Endothelial cell of umbilical vein (primary cell): ENCODE data around the gene CFAP99. TPM values are rescaled to one million over a fixed set of nuclear protein-coding genes. Genes with fewer than 3 reads are reported as not detected.

Experiments
- BruUV-seq: library from RNA; stranded (reverse); fragments of 400-500 nt; replicated peaks from 2 replicates; lab custom pipeline; 2021; lab: Mats Ljungman, UMichigan
- CTCF ChIA-PET: fragments of 300-600, 350-600 bp; sonication (Branson Sonifier 250); formaldehyde crosslinking; loops from one replicate; lab custom pipeline; 2021; ENCODE audit warnings: antibody characterized with exemption, inconsistent platforms; lab: Charles Lee
- POLR2A ChIA-PET: fragments of 300-600, 350-600 bp; sonication (Branson Sonifier 250); formaldehyde crosslinking; loops from one replicate; lab custom pipeline; 2021; ENCODE audit warnings: antibody characterized with exemption, inconsistent platforms; lab: Charles Lee
- DNase-seq: peaks from one replicate; pipeline ENCODE4 v3.0.0-alpha.2; 2011; ENCODE audit warnings: low read depth, low spot score
- FAIRE-seq: peaks from 2 replicates; lab custom pipeline; 2011; peaks lifted over from hg19 to GRCh38; lab: Jason Lieb, UNC
- H2AFZ ChIP-seq: 2 replicates; pipeline ENCODE4 v1.6.0; 2012; ENCODE audit warnings: low read depth, low read length, control low read depth, inconsistent platforms
- H3K27ac ChIP-seq: 2 replicates; pipeline ENCODE4 v1.5.1; 2011; ENCODE audit warnings: low read depth, mild to moderate bottlenecking, control low read depth, low read length, moderate library complexity; ENCODE audit not compliant: insufficient read depth
- H3K27me3 ChIP-seq, 2 experiments: 2 replicates each; pipeline versions ENCODE4 v1.6.0 to v1.6.1; 2011; ENCODE audit warnings: low read length in 2 of 2, mixed read lengths in 1 of 2; ENCODE audit not compliant: control insufficient read depth in 2 of 2, insufficient read depth in 2 of 2
- H3K36me3 ChIP-seq, 2 experiments: 2 replicates in 1 of 2; 3 replicates in 1 of 2; pipeline ENCODE4 v1.5.1; 2011; ENCODE audit warnings: low read length in 2 of 2, mild to moderate bottlenecking in 1 of 2, moderate library complexity in 1 of 2; ENCODE audit not compliant: control insufficient read depth in 2 of 2, insufficient read depth in 2 of 2; ENCODE audit errors: extremely low read depth in 1 of 2
- H3K4me1 ChIP-seq: 3 replicates; pipeline ENCODE4 v1.5.1; 2011; ENCODE audit warnings: mild to moderate bottlenecking, low read length; ENCODE audit not compliant: control insufficient read depth, insufficient read depth; ENCODE audit errors: extremely low read depth
- H3K4me2 ChIP-seq: 2 replicates; pipeline ENCODE4 v1.6.1; 2011; ENCODE audit warnings: low read length, control low read depth, mixed read lengths; ENCODE audit not compliant: insufficient read depth
- H3K4me3 ChIP-seq, 3 experiments: fragments of 200-600 bp in 1 of 3; sonication (generic), shearing (Covaris generic) in 1 of 3; replicated peaks in 1 of 3; 2 replicates each; pipeline ENCODE4 v1.5.1; 2011 to 2016; ENCODE audit warnings: control low read depth in 3 of 3, low read length in 3 of 3, mild to moderate bottlenecking in 2 of 3, inconsistent platforms in 1 of 3, low read depth in 1 of 3, moderate library complexity in 1 of 3; ENCODE audit not compliant: insufficient read depth in 1 of 3
- H3K79me2 ChIP-seq: 2 replicates; pipeline ENCODE4 v1.6.0; 2012; ENCODE audit warnings: low read length, inconsistent platforms; ENCODE audit not compliant: control insufficient read depth, insufficient read depth
- H3K9ac ChIP-seq: replicated peaks from 2 replicates; pipeline ENCODE3; 2011; ENCODE audit warnings: low read length, control low read depth; ENCODE audit not compliant: insufficient read depth; ENCODE audit errors: extremely low read depth
- H3K9me1 ChIP-seq: replicated peaks from 3 replicates; pipeline ENCODE4 v1.6.0; 2011; ENCODE audit warnings: mild to moderate bottlenecking, low read length; ENCODE audit not compliant: control insufficient read depth, insufficient read depth; ENCODE audit errors: extremely low read depth
- H3K9me3 ChIP-seq: replicated peaks from 2 replicates; pipeline ENCODE4 v1.5.1; 2012; ENCODE audit warnings: low read length, inconsistent platforms; ENCODE audit not compliant: control insufficient read depth, insufficient read depth
- H4K20me1 ChIP-seq: replicated peaks from 2 replicates; pipeline ENCODE3; 2011; ENCODE audit warnings: mild to moderate bottlenecking, low read length; ENCODE audit not compliant: control insufficient read depth, insufficient read depth; ENCODE audit errors: extremely low read depth
- EZH2 ChIP-seq: IDR thresholded peaks from 2 replicates; pipeline ENCODE4 v1.6.1; 2012; ENCODE audit warnings: borderline replicate concordance, low read depth, mild to moderate bottlenecking, moderate library complexity, low read length, inconsistent platforms; ENCODE audit not compliant: severe bottlenecking
- FOS ChIP-seq: IDR thresholded peaks from 2 replicates; pipeline ENCODE4 v1.6.1; 2011; ENCODE audit warnings: mild to moderate bottlenecking, low read length, moderate library complexity, borderline replicate concordance; ENCODE audit not compliant: insufficient read depth
- GATA2 ChIP-seq: IDR thresholded peaks from 2 replicates; pipeline ENCODE4 v1.7.0; 2011; ENCODE audit warnings: low read depth, mild to moderate bottlenecking, moderate library complexity, mixed read lengths, low read length; ENCODE audit not compliant: insufficient read length, insufficient read depth
- JUN ChIP-seq: IDR thresholded peaks from 2 replicates; pipeline ENCODE4 v1.6.1; 2011; ENCODE audit warnings: borderline replicate concordance, low read depth; ENCODE audit not compliant: insufficient read length, insufficient read depth
- MYC ChIP-seq: IDR thresholded peaks from one replicate; pipeline ENCODE4 v1.6.1; 2011; ENCODE audit warnings: mild to moderate bottlenecking, low read depth, low read length
- POLR2A ChIP-seq: IDR thresholded peaks from 2 replicates; pipeline ENCODE4 v1.6.1; 2012; ENCODE audit warnings: low read depth, mild to moderate bottlenecking, control low read depth, low read length
- POLR2AphosphoS5 ChIP-seq: IDR thresholded peaks from 2 replicates; pipeline ENCODE4 v1.6.1; 2012; ENCODE audit warnings: low read depth, mild to moderate bottlenecking, control low read depth, low read length, moderate library complexity; ENCODE audit not compliant: insufficient read depth
- dilution Hi-C: fragments of 300-500 bp; cut with MboI; formaldehyde crosslinking; loops from one replicate; pipeline ENCODE4 v1.15.0; 2019; ENCODE audit warnings: low sequenced_read_pairs; ENCODE audit not compliant: extremely low pct_ligation_motif_present
- intact Hi-C: fragments of 100-400 bp; cut with micrococcal nuclease; formaldehyde crosslinking; loops from one replicate; pipeline ENCODE4 v1.10.0; 2022
- polyA plus RNA-seq, 4 experiments: library from polyadenylated mRNA; depleted of rRNA in 3 of 4; stranded (reverse) in 3 of 4; unstranded in 1 of 4; fragments of >200 nt; gene quantifications; 2 replicates each; pipeline versions ENCODE4 v1.2.1 to v1.2.3, GENCODE V29; 2011 to 2012; ENCODE audit warnings: missing spikeins in 1 of 4
- total RNA-seq: library from RNA; stranded (reverse); gene quantifications from 2 replicates; pipeline ENCODE4 v1.2.3, GENCODE V29; 2021
- TF ChIP-seq, protein P1 (sequence below): IDR thresholded peaks from 2 replicates; pipeline ENCODE4 v1.6.1; 2011; ENCODE audit not compliant: insufficient read depth, insufficient read length
- TF ChIP-seq, protein P2 (sequence below), 2 donors: IDR thresholded peaks; 1 replicate in 1 of 2; 2 replicates in 1 of 2; pipeline ENCODE4 v1.5.1; 2011; ENCODE audit warnings: low read length in 2 of 2, mild to moderate bottlenecking in 2 of 2, moderate library complexity in 2 of 2, control low read depth in 1 of 2, inconsistent platforms in 1 of 2, low read depth in 1 of 2; ENCODE audit not compliant: insufficient read depth in 1 of 2; ENCODE audit errors: extremely low read depth in 1 of 2

CFAP99 gene
- total and polyA plus RNA-seq, 2 donors (not counting 3 experiments of a cell fraction or from before 2014, with no cell fraction given), result 0.03 TPM; not detected in 1

DNA sequence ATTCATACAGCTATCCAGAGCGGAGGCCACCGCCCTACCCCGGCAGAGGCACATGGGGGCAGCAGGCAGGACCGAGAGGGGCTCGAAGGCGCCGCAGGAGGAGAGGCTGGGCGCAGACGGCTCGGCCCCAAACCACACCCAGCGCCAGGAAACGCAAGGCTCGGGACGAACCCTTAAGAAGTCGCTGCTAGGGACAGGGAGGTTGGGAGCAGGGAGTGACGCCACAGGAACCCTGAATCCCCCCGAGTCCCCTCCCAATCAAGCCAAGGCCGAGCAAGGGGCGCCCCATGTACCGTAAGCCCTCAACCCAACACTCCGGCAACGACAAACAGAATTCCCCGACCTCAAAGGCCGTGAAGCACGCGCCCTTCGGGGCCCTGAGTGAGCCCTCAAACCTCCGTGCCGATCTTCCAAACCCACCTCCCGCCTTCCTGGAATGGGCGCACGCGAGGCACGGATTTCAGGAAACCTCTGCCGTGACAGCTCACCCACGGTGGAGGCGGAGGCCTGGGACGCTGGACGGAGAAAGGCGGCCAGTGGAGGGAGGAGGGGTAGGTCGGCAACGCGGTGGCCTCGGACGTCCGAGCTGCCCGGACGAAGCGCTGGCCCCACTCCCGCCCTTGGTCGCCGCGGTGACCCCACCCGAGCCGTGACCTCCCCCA, 2.1 kb upstream of the CFAP99 start:
- H3K4me2 ChIP-seq, result peak overlapping the region; percentile 80

More for the DNA sequence above, 2.1 kb upstream of the CFAP99 start:
- peaks cover 17 to 21% of the 10 kb centered on the region in 2 experiments for H3K27me3 ChIP-seq
- TF ChIP-seq POLR2AphosphoS5 (no peak), POLR2A (no peak), EZH2 (no peak), FOS (no peak), JUN (no peak), GATA2 (no peak), MYC (no peak)
- TF ChIP-seq, protein P1, sequence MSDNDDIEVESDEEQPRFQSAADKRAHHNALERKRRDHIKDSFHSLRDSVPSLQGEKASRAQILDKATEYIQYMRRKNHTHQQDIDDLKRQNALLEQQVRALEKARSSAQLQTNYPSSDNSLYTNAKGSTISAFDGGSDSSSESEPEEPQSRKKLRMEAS, result no peak
- TF ChIP-seq, protein P2, sequence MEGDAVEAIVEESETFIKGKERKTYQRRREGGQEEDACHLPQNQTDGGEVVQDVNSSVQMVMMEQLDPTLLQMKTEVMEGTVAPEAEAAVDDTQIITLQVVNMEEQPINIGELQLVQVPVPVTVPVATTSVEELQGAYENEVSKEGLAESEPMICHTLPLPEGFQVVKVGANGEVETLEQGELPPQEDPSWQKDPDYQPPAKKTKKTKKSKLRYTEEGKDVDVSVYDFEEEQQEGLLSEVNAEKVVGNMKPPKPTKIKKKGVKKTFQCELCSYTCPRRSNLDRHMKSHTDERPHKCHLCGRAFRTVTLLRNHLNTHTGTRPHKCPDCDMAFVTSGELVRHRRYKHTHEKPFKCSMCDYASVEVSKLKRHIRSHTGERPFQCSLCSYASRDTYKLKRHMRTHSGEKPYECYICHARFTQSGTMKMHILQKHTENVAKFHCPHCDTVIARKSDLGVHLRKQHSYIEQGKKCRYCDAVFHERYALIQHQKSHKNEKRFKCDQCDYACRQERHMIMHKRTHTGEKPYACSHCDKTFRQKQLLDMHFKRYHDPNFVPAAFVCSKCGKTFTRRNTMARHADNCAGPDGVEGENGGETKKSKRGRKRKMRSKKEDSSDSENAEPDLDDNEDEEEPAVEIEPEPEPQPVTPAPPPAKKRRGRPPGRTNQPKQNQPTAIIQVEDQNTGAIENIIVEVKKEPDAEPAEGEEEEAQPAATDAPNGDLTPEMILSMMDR (IDR thresholded peaks at IDR 0.05; ENCODE audit: extremely low read depth in 1 of 2, insufficient read depth in 1 of 2, low read depth in 1 of 2, low read length in 2 of 2), result no peak
- peak overlapping the region; percentile 26 for H2AFZ ChIP-seq
- no peaks in the 10 kb centered on the region for H3K36me3 ChIP-seq
- BruUV-seq, result no TSS peak
- dilution Hi-C loops, result no loop called here
- H3K9me3 ChIP-seq, result no peaks in the 10 kb centered on the region
- H3K27ac ChIP-seq, result peak overlapping the region; percentile 42
- DNase-seq, result peak; percentile 41
- peaks cover 32% of the 10 kb centered on the region for H3K79me2 ChIP-seq
- peak overlapping the region; percentile 36 to 66 (median 62) for H3K4me3 ChIP-seq
- peaks cover 49% of the 10 kb centered on the region for H3K4me1 ChIP-seq
- POLR2A ChIA-PET, result no interaction called here
- H3K9ac ChIP-seq, result peak overlapping the region; percentile 60
- FAIRE-seq, result peak; percentile 65
- H3K9me1 ChIP-seq, result no peaks in the 10 kb centered on the region
- intact Hi-C loops, result loop anchor here (10.0 kb wide), 1 partner anchor 548 kb away; the partner anchor contains the start of genes GRK4 and NOP14
- CTCF ChIA-PET, result interaction anchor here (1.5 kb wide), 1 partner anchor 8 kb away, joined by 9 read pairs; no protein-coding TSS in a partner anchor
- H4K20me1 ChIP-seq, result no peaks in the 10 kb centered on the region
